ENCODE data around the gene CEP290.

DNA sequence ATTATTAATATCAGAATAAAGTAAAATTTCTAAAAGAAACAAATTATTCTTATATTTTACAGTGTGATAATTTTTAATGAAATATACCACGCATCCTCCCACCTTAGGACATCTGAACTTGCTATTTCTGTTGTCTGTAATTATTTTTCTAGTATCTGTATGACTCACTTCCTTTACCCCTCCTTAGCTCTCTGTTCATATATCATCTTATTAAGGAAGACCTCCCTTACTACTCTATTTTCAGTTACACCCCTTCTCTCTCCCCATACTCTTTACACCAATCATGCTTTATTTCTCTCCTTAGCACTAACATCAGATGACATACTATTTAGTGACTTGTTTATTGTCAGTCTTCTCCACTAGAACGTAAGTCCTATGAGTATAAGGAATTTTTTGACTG is 78.5 kb downstream of the CEP290 start:
- TF ChIP-seq, protein P1, sequence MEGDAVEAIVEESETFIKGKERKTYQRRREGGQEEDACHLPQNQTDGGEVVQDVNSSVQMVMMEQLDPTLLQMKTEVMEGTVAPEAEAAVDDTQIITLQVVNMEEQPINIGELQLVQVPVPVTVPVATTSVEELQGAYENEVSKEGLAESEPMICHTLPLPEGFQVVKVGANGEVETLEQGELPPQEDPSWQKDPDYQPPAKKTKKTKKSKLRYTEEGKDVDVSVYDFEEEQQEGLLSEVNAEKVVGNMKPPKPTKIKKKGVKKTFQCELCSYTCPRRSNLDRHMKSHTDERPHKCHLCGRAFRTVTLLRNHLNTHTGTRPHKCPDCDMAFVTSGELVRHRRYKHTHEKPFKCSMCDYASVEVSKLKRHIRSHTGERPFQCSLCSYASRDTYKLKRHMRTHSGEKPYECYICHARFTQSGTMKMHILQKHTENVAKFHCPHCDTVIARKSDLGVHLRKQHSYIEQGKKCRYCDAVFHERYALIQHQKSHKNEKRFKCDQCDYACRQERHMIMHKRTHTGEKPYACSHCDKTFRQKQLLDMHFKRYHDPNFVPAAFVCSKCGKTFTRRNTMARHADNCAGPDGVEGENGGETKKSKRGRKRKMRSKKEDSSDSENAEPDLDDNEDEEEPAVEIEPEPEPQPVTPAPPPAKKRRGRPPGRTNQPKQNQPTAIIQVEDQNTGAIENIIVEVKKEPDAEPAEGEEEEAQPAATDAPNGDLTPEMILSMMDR (IDR thresholded peaks at IDR 0.05 in 8 of 11, conservative IDR thresholded peaks at IDR 0.05 in 3 of 11), result no peak
- no peak for TF ChIP-seq POLR2A (IDR thresholded peaks at IDR 0.05)

All from spleen (tissue), 7 donors.